CD8-positive, alpha-beta memory T cell (primary cell): ENCODE measurements around the gene OOSP4A. TPM values are rescaled to one million over a fixed set of nuclear protein-coding genes. Genes with fewer than 3 reads are reported as not detected.
"Not testable (repeated sequence)": the region's sequence is repeated elsewhere in the genome, so short reads cannot be mapped to it uniquely, and the experiment has no call there.

Experiments
- CTCF ChIA-PET: fragments of 350-600 bp; sonication (Branson Sonifier 250); formaldehyde crosslinking; loops from one replicate; lab custom pipeline; 2021; ENCODE audit warnings: antibody characterized with exemption; lab: Charles Lee
- POLR2A ChIA-PET: fragments of 350-600 bp; sonication (Branson Sonifier 250); formaldehyde crosslinking; loops from one replicate; lab custom pipeline; 2021; ENCODE audit warnings: antibody characterized with exemption; lab: Charles Lee
- DNase-seq, 5 donors: peaks; one replicate each; pipeline versions ENCODE4 v3.0.0 to v3.0.0-alpha.2; 2020 to 2022; ENCODE audit warnings: mixed read lengths in 1 of 5
- H3K27ac ChIP-seq: one replicate; pipeline ENCODE4 v1.7.0; 2013; ENCODE audit warnings: low read depth, mild to moderate bottlenecking, low read length, moderate library complexity
- H3K27me3 ChIP-seq: 2 replicates; pipeline ENCODE4 v1.7.0; 2013; ENCODE audit warnings: low read length, mild to moderate bottlenecking; ENCODE audit not compliant: insufficient read depth, poor library complexity, severe bottlenecking
- H3K36me3 ChIP-seq: 2 replicates; pipeline ENCODE4 v1.7.0; 2013; ENCODE audit warnings: mild to moderate bottlenecking, low read length, moderate library complexity; ENCODE audit not compliant: insufficient read depth
- H3K4me1 ChIP-seq: 2 replicates; pipeline ENCODE4 v1.7.0; 2013; ENCODE audit warnings: mild to moderate bottlenecking, low read length, moderate library complexity; ENCODE audit not compliant: insufficient read depth
- H3K4me3 ChIP-seq: 2 replicates; pipeline ENCODE4 v1.7.0; 2013; ENCODE audit warnings: mild to moderate bottlenecking, low read length
- H3K9me3 ChIP-seq: 2 replicates; pipeline ENCODE4 v1.7.0; 2013; ENCODE audit warnings: mild to moderate bottlenecking, low read length
- H3K27ac Mint-ChIP-seq, 8 donors: one replicate each; pipeline ENCODE4 v1.8.0; 2020 to 2021; ENCODE audit warnings: mixed read lengths in 8 of 8, mild to moderate bottlenecking in 6 of 8, inconsistent platforms in 3 of 8, moderate library complexity in 3 of 8
- H3K27me3 Mint-ChIP-seq, 2 donors: one replicate each; pipeline ENCODE4 v1.8.0; 2020 to 2021; ENCODE audit warnings: mixed read lengths in 2 of 2, mild to moderate bottlenecking in 1 of 2, moderate library complexity in 1 of 2
- H3K36me3 Mint-ChIP-seq, 3 donors: one replicate each; pipeline ENCODE4 v1.8.0; 2020 to 2021; ENCODE audit warnings: mixed read lengths in 3 of 3, inconsistent platforms in 1 of 3, mild to moderate bottlenecking in 1 of 3
- H3K4me1 Mint-ChIP-seq, 3 donors: one replicate each; pipeline ENCODE4 v1.8.0; 2020 to 2021; ENCODE audit warnings: mixed read lengths in 3 of 3, inconsistent platforms in 1 of 3, mild to moderate bottlenecking in 1 of 3
- H3K4me3 Mint-ChIP-seq, 7 donors: one replicate each; pipeline ENCODE4 v1.8.0; 2020 to 2021; ENCODE audit warnings: mixed read lengths in 7 of 7, mild to moderate bottlenecking in 6 of 7, moderate library complexity in 4 of 7, inconsistent platforms in 2 of 7
- H3K9me3 Mint-ChIP-seq, 5 donors: one replicate each; pipeline ENCODE4 v1.8.0; 2020 to 2022; ENCODE audit warnings: mixed read lengths in 5 of 5, mild to moderate bottlenecking in 3 of 5, moderate library complexity in 2 of 5, inconsistent platforms in 1 of 5
- polyA plus RNA-seq: library from polyadenylated mRNA; unstranded; fragments of 300-500 nt; fragmentation: Illumina TruSeq; gene quantifications from one replicate; pipeline ENCODE4 v1.2.3, GENCODE V29; 2021
- total RNA-seq, 2 experiments: library from RNA; stranded (reverse); gene quantifications; one replicate each; pipeline ENCODE4 v1.2.3, GENCODE V29; 2021

OOSP4A gene
- total and polyA plus RNA-seq, 3 experiments from 2014 or later: not detected

- peaks cover 0 to 2% (median 2%) of the 10 kb centered on the region in 5 donors for H3K9me3 Mint-ChIP-seq
- H3K4me1 Mint-ChIP-seq: no peaks in the 10 kb centered on the region
- DNase-seq: no peak
- Histone ChIP-seq H3K9me3 (no peaks in the 10 kb centered on the region), H3K4me1 (no peaks in the 10 kb centered on the region), H3K27me3 (no peaks in the 10 kb centered on the region), H3K27ac (no peak overlapping the region), H3K36me3 (no peaks in the 10 kb centered on the region), H3K4me3 (no peak overlapping the region)
- POLR2A ChIA-PET: no interaction called here
- H3K27me3 Mint-ChIP-seq: peaks cover 10 to 22% of the 10 kb centered on the region in 2 donors
- CTCF ChIA-PET: no interaction called here
- no peaks in the 10 kb centered on the region for H3K36me3 Mint-ChIP-seq
- no peak overlapping the region for H3K4me3 Mint-ChIP-seq
- H3K27ac Mint-ChIP-seq: peak overlapping the region in 1 of 8 donors; percentile 58
Measured at GRCh38 chr11:59962107-59962482, 1.7 kb upstream of the OOSP4A start.

GRCh38 chr11:59965424-59965823 is 1.6 kb downstream of the OOSP4A start:
- Mint-ChIP-seq H3K4me3 (no peak overlapping the region), H3K36me3 (no peaks in the 10 kb centered on the region), H3K9me3 (peaks cover 0 to 2% (median 0%) of the 10 kb centered on the region in 5 donors), H3K27me3 (peaks cover 5 to 9% of the 10 kb centered on the region in 2 donors), H3K4me1 (no peaks in the 10 kb centered on the region), H3K27ac (no peak overlapping the region)
- POLR2A ChIA-PET: no interaction called here
- no peak overlapping the region for H3K4me3 ChIP-seq
- H3K36me3 ChIP-seq: no peaks in the 10 kb centered on the region
- CTCF ChIA-PET: no interaction called here
- H3K27me3 ChIP-seq: no peaks in the 10 kb centered on the region
- DNase-seq: no peak
- H3K4me1 ChIP-seq: no peaks in the 10 kb centered on the region
- no peaks in the 10 kb centered on the region for H3K9me3 ChIP-seq
- no peak overlapping the region for H3K27ac ChIP-seq

- Histone ChIP-seq H3K27ac (no peak overlapping the region), H3K27me3 (no peaks in the 10 kb centered on the region), H3K36me3 (no peaks in the 10 kb centered on the region), H3K4me3 (no peak overlapping the region), H3K4me1 (no peaks in the 10 kb centered on the region), H3K9me3 (no peaks in the 10 kb centered on the region)
- POLR2A ChIA-PET: no interaction called here
- Mint-ChIP-seq H3K4me3 (no peak overlapping the region), H3K9me3 (peaks cover 0 to 2% (median 0%) of the 10 kb centered on the region in 5 donors), H3K27ac (no peak overlapping the region), H3K27me3 (peaks cover 2 to 13% of the 10 kb centered on the region in 2 donors), H3K4me1 (no peaks in the 10 kb centered on the region), H3K36me3 (no peaks in the 10 kb centered on the region)
- no peak for DNase-seq
- CTCF ChIA-PET: no interaction called here
Measured at GRCh38 chr11:59966201-59966600, 2.4 kb downstream of the OOSP4A start.

GRCh38 chr11:59967677-59968394 is 4.0 kb downstream of the OOSP4A start:
- Mint-ChIP-seq H3K27ac (no peak overlapping the region), H3K36me3 (no peaks in the 10 kb centered on the region), H3K4me3 (no peak overlapping the region), H3K9me3 (peaks cover 0 to 2% (median 0%) of the 10 kb centered on the region in 5 donors), H3K4me1 (no peaks in the 10 kb centered on the region), H3K27me3 (peaks cover 5 to 19% of the 10 kb centered on the region in 2 donors)
- H3K36me3 ChIP-seq: no peaks in the 10 kb centered on the region
- no peak overlapping the region for H3K4me3 ChIP-seq
- ChIA-PET CTCF (no interaction called here), POLR2A (no interaction called here)
- no peaks in the 10 kb centered on the region for H3K27me3 ChIP-seq
- H3K27ac ChIP-seq: peak overlapping the region; percentile 10
- no peaks in the 10 kb centered on the region for H3K4me1 ChIP-seq
- no peaks in the 10 kb centered on the region for H3K9me3 ChIP-seq
- no peak for DNase-seq

GRCh38 chr11:59968395-59968783 is 4.6 kb downstream of the OOSP4A start:
- Histone ChIP-seq H3K36me3 (no peaks in the 10 kb centered on the region), H3K4me1 (no peaks in the 10 kb centered on the region), H3K27me3 (no peaks in the 10 kb centered on the region), H3K9me3 (no peaks in the 10 kb centered on the region), H3K4me3 (no peak overlapping the region), H3K27ac (peak overlapping the region; percentile 10)
- CTCF ChIA-PET: no interaction called here
- Mint-ChIP-seq H3K4me3 (no peak overlapping the region), H3K4me1 (no peaks in the 10 kb centered on the region), H3K9me3 (peaks cover 0 to 2% (median 0%) of the 10 kb centered on the region in 5 donors), H3K36me3 (no peaks in the 10 kb centered on the region), H3K27me3 (peaks cover 5 to 20% of the 10 kb centered on the region in 2 donors), H3K27ac (no peak overlapping the region)
- POLR2A ChIA-PET: no interaction called here
- no peak for DNase-seq

- Histone ChIP-seq H3K27me3 (no peaks in the 10 kb centered on the region), H3K27ac (no peak overlapping the region), H3K9me3 (no peaks in the 10 kb centered on the region), H3K36me3 (no peaks in the 10 kb centered on the region), H3K4me3 (no peak overlapping the region), H3K4me1 (no peaks in the 10 kb centered on the region)
- DNase-seq: no peak
- no peaks in the 10 kb centered on the region for H3K4me1 Mint-ChIP-seq
- H3K27ac Mint-ChIP-seq: no peak overlapping the region
- H3K36me3 Mint-ChIP-seq: no peaks in the 10 kb centered on the region
- peaks cover 8 to 19% of the 10 kb centered on the region in 2 donors for H3K27me3 Mint-ChIP-seq
- POLR2A ChIA-PET: no interaction called here
- CTCF ChIA-PET: no interaction called here
- H3K4me3 Mint-ChIP-seq: no peak overlapping the region
- H3K9me3 Mint-ChIP-seq: peaks cover 0 to 2% (median 0%) of the 10 kb centered on the region in 5 donors
Measured at GRCh38 chr11:59973097-59973496, 9.3 kb downstream of the OOSP4A start.

- Histone ChIP-seq H3K27me3 (no peaks in the 10 kb centered on the region), H3K9me3 (no peaks in the 10 kb centered on the region), H3K4me3 (no peak overlapping the region), H3K27ac (no peak overlapping the region), H3K36me3 (no peaks in the 10 kb centered on the region), H3K4me1 (no peaks in the 10 kb centered on the region)
- H3K36me3 Mint-ChIP-seq: no peaks in the 10 kb centered on the region
- no peak overlapping the region for H3K27ac Mint-ChIP-seq
- ChIA-PET CTCF (no interaction called here), POLR2A (no interaction called here)
- no peak overlapping the region for H3K4me3 Mint-ChIP-seq
- no peaks in the 10 kb centered on the region for H3K9me3 Mint-ChIP-seq
- DNase-seq: no peak
- H3K4me1 Mint-ChIP-seq: no peaks in the 10 kb centered on the region
- H3K27me3 Mint-ChIP-seq: peaks cover 6 to 29% of the 10 kb centered on the region in 2 donors
Measured at GRCh38 chr11:59981106-59981770, 17.4 kb downstream of the OOSP4A start.

- H3K27ac Mint-ChIP-seq, H3K4me1 Mint-ChIP-seq, H3K4me3 ChIP-seq, H3K36me3 ChIP-seq, POLR2A ChIA-PET, H3K4me3 Mint-ChIP-seq, H3K27ac ChIP-seq, H3K9me3 ChIP-seq, H3K9me3 Mint-ChIP-seq, H3K36me3 Mint-ChIP-seq, H3K4me1 ChIP-seq, CTCF ChIA-PET, DNase-seq, H3K27me3 ChIP-seq: not testable (repeated sequence)
- H3K27me3 Mint-ChIP-seq: peaks cover 6 to 29% of the 10 kb centered on the region in 2 donors
Measured at GRCh38 chr11:59982037-59982436, 18.2 kb downstream of the OOSP4A start.
